ENCODE results near the gene SMCO1.

DNA sequence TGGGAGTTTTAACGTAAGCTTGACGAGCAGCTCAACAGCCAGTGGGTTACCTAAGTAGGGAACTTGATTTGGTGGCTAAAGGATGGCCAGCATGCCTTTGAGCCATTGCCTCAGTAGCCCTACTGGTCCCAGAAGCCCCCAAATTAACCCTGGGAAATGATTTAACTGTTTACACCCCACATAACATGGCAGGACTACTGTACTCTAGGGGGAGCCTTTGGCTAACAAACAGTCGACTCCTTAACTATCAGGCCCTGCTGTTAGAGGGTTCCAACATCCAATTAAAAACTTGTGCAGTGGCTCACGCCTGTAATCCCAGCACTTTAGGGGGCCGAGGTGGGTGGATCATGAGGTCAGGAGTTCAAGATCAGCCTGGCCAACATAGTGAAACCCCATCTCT, 9.4 kb upstream of the SMCO1 start:
- no peak for TF ChIP-seq EZH2 (IDR thresholded peaks at IDR 0.05; ENCODE audit: borderline replicate concordance)
- TF ChIP-seq, protein P1, sequence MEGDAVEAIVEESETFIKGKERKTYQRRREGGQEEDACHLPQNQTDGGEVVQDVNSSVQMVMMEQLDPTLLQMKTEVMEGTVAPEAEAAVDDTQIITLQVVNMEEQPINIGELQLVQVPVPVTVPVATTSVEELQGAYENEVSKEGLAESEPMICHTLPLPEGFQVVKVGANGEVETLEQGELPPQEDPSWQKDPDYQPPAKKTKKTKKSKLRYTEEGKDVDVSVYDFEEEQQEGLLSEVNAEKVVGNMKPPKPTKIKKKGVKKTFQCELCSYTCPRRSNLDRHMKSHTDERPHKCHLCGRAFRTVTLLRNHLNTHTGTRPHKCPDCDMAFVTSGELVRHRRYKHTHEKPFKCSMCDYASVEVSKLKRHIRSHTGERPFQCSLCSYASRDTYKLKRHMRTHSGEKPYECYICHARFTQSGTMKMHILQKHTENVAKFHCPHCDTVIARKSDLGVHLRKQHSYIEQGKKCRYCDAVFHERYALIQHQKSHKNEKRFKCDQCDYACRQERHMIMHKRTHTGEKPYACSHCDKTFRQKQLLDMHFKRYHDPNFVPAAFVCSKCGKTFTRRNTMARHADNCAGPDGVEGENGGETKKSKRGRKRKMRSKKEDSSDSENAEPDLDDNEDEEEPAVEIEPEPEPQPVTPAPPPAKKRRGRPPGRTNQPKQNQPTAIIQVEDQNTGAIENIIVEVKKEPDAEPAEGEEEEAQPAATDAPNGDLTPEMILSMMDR (IDR thresholded peaks at IDR 0.05; ENCODE audit: poor library complexity) = no peak

Measured in hepatocyte (in vitro differentiated cells).